IPS-20b (cell line): ENCODE results near the gene FAM221A.
A peak's percentile ranks its signal among the peaks of the same experiment; 100 is the strongest.
"Not testable (repeated sequence)": the region's sequence is repeated elsewhere in the genome, so short reads cannot be mapped to it uniquely, and the experiment has no call there.

Experiments used
- H3K27ac ChIP-seq: one replicate; pipeline ENCODE4 v1.5.1; 2013; ENCODE audit warnings: low read length
- H3K27me3 ChIP-seq: 2 replicates; pipeline ENCODE4 v1.6.1; 2013; ENCODE audit warnings: mild to moderate bottlenecking, low read length, inconsistent platforms; ENCODE audit not compliant: insufficient read depth
- H3K36me3 ChIP-seq: 2 replicates; pipeline ENCODE4 v1.6.1; 2013; ENCODE audit warnings: low read depth, mild to moderate bottlenecking, inconsistent platforms, low read length, moderate library complexity; ENCODE audit not compliant: insufficient read depth
- H3K4me1 ChIP-seq: 2 replicates; pipeline ENCODE4 v1.6.1; 2013; ENCODE audit warnings: mild to moderate bottlenecking, control low read depth, inconsistent platforms, low read length, moderate library complexity; ENCODE audit not compliant: insufficient read depth
- H3K4me3 ChIP-seq: 2 replicates; pipeline ENCODE4 v1.5.1; 2013; ENCODE audit warnings: mild to moderate bottlenecking, low read length, inconsistent platforms
- H3K9ac ChIP-seq: 2 replicates; pipeline ENCODE4 v1.6.1; 2013; ENCODE audit warnings: low read depth, mild to moderate bottlenecking, inconsistent platforms, low read length, moderate library complexity
- H3K9me3 ChIP-seq: 2 replicates; pipeline ENCODE4 v1.6.1; 2013; ENCODE audit warnings: mild to moderate bottlenecking, low read depth, low read length, inconsistent platforms; ENCODE audit not compliant: insufficient read depth

The FAM221A gene

DNA sequence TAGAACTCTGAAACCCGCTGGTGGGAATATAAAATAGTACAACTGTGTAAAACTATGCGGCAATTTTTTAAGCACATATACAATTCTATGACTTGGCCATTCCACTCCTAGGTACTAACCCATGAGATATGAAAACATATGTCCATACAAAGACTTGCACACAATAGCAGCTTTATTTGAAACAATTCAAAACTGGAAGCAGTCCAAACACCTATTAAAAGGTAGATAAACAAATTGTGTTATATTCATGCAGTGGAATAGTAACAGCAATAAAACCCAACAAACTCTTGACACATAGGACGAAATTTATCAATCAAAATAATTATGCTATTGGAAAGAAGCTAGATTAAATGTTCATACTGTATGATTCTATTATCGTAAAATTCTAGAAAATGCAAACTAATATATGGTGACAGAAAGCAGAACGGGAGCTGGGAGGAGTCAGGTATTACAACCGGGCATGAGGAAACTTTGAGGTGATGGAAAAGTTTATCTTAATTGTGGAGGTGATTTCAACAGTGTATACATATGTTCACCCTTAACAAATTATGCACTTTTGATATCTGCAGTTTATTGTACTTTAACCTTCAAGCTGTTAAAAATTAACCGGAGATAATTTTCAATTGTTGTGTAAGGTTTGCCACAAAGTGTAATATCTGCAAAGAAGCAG, 29.2 kb downstream of the FAM221A start:
- Histone ChIP-seq H3K27me3 (no peaks in the 10 kb centered on the region), H3K4me3 (no peak overlapping the region), H3K4me1 (no peaks in the 10 kb centered on the region), H3K36me3 (peaks cover 21% of the 10 kb centered on the region; the same call in 1 of the 2 replicates), H3K27ac (no peak overlapping the region), H3K9ac (no peak overlapping the region), H3K9me3 (peaks cover 14% of the 10 kb centered on the region; the same call in 1 of the 2 replicates)

DNA sequence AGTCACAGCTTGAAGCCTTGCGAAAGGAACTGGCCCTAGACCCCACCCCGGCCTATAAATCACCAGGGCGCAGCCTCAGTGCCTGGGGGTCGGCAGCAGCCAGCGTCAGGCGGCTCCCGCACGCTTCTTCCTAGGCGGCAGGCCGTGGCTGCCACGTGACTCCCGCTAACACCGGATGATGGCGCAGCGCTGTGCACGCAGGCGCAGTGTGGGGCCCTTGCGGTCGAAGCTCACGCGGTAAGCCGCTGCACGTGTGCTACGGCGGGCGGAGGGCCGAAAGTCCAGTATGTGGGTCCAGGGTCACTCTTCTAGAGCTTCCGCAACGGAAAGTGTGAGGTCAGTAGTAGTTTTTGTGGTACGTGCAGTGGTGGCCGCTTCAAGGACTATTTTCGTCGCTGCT, 30.0 kb downstream of the FAM221A start, which contains the start of gene STK31:
TSS of gene STK31 (plus strand) at position 220 of the 400 bp plus-strand sequence. CDS start at position 287, 67 bp downstream.
- H3K27me3 ChIP-seq = no peaks in the 10 kb centered on the region
- H3K9ac ChIP-seq = no peak within 1 kb of the TSS
- H3K9me3 ChIP-seq = peaks cover 10% of the 10 kb centered on the region; the same call in 1 of the 2 replicates
- no peak within 1 kb of the TSS for H3K4me3 ChIP-seq
- no peak within 1 kb of the TSS for H3K27ac ChIP-seq
- H3K4me1 ChIP-seq = no peaks in the 10 kb centered on the region
- H3K36me3 ChIP-seq = peaks cover 13% of the 10 kb centered on the region; the same call in 1 of the 2 replicates

DNA sequence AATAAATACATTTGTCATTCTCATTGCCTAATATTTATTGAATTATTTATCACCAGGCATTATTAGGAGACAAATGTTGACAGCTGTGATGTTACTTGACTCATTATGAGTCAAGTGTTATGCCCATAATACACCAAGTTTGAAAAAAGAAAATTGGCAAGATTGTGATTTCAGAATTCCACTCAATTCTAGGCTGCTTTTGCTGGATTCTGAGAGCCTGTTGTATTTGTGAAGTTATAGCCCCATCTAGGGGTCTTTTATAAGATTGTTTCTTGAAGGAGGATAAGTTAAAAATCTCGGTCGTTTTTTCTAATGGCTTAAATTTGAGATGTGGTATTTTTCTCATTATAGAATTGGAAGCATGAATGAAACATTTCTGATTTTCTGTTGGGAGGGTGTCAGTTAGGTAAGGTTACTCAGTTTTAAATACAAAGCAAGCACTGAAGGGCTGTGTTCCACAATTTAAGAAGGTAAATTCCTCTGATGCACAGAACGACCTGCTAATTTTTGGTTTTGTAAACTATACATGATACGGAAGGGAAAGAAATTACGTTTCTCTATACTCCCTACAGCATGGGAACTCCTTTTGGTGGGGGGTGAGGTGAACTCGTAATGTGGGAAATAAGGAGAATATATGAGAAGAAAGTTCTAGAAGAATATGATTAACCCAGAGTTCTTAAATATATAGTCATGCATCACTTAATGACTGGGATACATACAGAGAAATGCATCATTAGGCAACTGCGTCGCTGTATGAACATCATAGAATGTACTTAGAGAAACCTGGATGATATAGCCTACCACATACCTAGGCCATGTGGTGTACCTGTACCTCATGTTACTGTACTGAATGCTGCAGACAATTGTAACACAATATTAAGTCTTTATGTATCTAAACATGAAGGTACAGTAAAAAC, 32.6 kb downstream of the FAM221A start:
- H3K27me3 ChIP-seq = no peaks in the 10 kb centered on the region
- H3K9me3 ChIP-seq = no peaks in the 10 kb centered on the region
- H3K9ac ChIP-seq = no peak overlapping the region
- H3K4me1 ChIP-seq = no peaks in the 10 kb centered on the region
- no peak overlapping the region for H3K27ac ChIP-seq
- H3K36me3 ChIP-seq = no peaks in the 10 kb centered on the region
- H3K4me3 ChIP-seq = no peak overlapping the region

DNA sequence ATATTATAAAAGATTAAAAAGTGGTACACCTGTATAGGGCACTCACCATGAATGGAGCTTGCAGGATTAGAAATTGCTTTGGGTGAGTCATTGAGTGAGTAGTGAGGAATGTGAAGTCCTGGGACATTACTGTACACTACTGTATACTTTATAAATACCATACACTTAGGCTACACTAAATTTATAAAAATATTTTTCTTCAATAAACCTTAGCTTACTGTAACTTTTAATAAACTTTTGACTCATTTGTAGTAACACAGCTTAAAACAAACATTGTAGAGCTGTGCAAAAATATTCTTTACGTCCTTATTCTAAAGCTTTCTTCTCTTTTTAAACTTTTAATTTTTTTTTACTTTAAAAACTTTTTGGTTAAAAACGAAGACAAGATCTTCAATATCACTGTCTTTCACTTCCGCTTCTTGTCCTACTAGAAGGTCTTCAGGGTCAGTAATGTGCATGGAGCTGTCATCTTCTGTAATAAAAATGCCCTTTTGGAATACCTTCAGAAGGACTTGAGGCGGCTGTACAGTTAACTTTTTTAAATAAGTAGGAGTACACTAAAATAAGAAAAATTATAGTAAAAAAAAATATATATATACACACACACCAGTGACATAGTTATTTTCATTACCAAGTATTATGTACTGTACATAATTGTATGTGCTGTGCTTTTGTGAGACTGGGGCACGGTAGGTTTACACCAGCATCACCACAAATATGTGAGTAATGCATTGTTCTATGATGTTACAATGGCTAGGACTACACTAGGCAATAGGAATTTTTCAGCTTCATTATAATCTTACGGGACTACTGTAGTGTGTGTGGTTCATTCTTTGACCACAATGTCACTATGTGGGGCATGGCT, 33.5 kb downstream of the FAM221A start:
- Histone ChIP-seq H3K27ac (no peak overlapping the region), H3K36me3 (no peaks in the 10 kb centered on the region)

DNA sequence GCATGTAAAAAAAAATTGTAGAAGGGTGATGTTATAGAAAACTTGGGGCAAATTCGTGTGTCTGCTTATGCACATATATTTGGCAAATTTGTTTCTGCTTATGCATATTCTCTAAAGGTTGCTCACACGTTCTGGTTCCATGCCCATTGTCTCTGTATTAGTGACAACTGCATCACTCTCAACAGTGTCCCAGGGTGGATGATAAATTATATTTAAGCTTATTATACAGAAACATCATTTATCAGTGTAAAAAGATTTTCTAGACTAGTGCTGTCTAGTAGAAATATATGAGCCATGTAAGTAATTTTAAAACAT, 34.1 kb downstream of the FAM221A start:
- H3K36me3 ChIP-seq = no peaks in the 10 kb centered on the region
- H3K4me1 ChIP-seq = no peaks in the 10 kb centered on the region
- no peak overlapping the region for H3K4me3 ChIP-seq
- no peak overlapping the region for H3K9ac ChIP-seq
- H3K27ac ChIP-seq = no peak overlapping the region
- no peaks in the 10 kb centered on the region for H3K9me3 ChIP-seq
- no peaks in the 10 kb centered on the region for H3K27me3 ChIP-seq

More for the DNA sequence above, 33.5 kb downstream of the FAM221A start:
- H3K9me3 ChIP-seq = no peaks in the 10 kb centered on the region
- H3K9ac ChIP-seq = no peak overlapping the region
- no peaks in the 10 kb centered on the region for H3K27me3 ChIP-seq
- no peaks in the 10 kb centered on the region for H3K4me1 ChIP-seq
- H3K4me3 ChIP-seq = no peak overlapping the region

DNA sequence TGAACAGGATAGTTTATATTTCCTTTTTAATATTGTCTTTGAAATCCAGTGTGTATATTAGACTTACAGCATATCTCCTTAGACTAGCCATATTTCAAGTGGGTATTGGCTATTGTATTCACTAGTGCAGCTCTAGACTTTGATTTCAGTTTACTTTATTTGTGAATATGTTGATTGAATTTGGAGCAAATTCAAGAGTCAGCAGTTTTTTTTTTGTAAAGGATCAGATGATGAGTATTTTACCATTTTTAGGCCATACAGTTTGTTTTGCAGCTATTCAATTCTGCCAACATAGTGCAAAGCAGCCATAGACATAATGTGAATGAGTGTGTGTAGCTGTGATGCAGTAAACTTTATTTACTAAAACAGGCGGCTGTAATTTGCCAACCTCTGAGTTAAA, 34.6 kb downstream of the FAM221A start:
- no peaks in the 10 kb centered on the region for H3K27me3 ChIP-seq
- H3K9me3 ChIP-seq = no peaks in the 10 kb centered on the region
- H3K36me3 ChIP-seq = no peaks in the 10 kb centered on the region
- H3K4me1 ChIP-seq = no peaks in the 10 kb centered on the region
- no peak overlapping the region for H3K27ac ChIP-seq
- H3K4me3 ChIP-seq = no peak overlapping the region
- no peak overlapping the region for H3K9ac ChIP-seq

DNA sequence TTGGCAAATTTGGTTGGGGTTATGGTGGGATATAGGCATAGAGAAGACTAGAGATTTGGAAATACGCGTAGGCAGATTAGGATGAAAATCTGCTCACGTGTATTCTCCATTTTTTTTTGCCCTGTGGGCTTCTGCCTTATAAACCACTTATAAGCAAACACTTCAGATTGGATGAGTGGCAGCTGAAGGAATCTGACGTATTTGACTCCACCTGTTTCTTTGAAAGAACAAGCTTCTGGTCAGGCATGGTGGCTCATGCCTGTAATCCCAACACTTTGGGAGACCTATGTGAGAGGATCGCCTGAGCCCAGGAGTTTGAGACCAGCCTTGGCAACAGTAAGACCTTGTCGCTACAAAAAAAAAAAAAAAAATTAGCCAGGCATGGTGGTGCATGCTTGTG, 35.1 kb downstream of the FAM221A start:
- Histone ChIP-seq H3K27me3 (no peaks in the 10 kb centered on the region), H3K27ac (no peak overlapping the region), H3K4me1 (no peaks in the 10 kb centered on the region), H3K9ac (no peak overlapping the region), H3K36me3 (no peaks in the 10 kb centered on the region), H3K9me3 (no peaks in the 10 kb centered on the region), H3K4me3 (no peak overlapping the region)

DNA sequence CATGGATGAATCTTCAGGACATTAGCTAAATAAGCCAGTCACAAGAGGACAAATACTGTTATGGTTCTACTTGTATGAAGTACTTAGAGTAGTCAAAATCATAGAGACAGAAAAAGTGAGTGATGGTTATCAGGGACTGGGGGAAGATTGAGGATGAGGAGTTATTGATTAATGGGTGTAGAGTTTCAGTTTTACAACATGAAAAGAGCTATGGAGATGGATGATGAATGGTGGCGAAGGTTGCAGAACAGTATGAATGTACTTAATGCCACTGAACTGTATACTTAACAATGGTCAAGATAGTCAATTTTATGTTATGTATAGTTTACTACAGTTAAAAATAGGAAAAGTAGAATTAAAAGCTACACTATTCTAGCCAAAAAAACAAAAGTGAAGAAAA, 37.8 kb downstream of the FAM221A start:
- Histone ChIP-seq H3K27ac (no peak overlapping the region), H3K9ac (no peak overlapping the region), H3K9me3 (no peaks in the 10 kb centered on the region), H3K4me3 (no peak overlapping the region), H3K4me1 (no peaks in the 10 kb centered on the region), H3K27me3 (peaks cover 8% of the 10 kb centered on the region; the same call in 1 of the 2 replicates), H3K36me3 (no peaks in the 10 kb centered on the region)

DNA sequence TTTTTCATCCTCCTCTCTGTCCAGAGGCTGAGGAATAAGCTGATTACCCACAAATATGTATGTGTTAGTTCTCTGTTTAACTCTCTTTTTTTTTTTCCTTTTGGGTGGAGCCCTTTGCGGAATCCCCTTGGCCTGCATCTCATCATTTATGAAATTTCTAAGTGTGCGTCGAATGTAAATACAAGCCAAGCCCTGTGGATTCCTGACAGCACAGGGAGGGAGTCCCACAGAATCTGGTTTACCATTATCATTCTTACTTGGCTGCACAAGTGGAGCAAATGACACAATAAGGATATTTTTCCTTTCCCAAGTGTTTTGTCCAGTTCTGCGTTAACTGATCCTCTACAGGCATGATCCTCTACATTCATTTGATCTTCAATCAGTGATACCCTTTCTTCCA, 41.5 kb downstream of the FAM221A start:
- H3K9ac ChIP-seq = no peak overlapping the region
- no peak overlapping the region for H3K4me3 ChIP-seq
- H3K4me1 ChIP-seq = peaks cover 9% of the 10 kb centered on the region; the same call in 1 of the 2 replicates
- H3K9me3 ChIP-seq = no peaks in the 10 kb centered on the region
- no peaks in the 10 kb centered on the region for H3K36me3 ChIP-seq
- H3K27ac ChIP-seq = no peak overlapping the region
- peaks cover 40% of the 10 kb centered on the region for H3K27me3 ChIP-seq

DNA sequence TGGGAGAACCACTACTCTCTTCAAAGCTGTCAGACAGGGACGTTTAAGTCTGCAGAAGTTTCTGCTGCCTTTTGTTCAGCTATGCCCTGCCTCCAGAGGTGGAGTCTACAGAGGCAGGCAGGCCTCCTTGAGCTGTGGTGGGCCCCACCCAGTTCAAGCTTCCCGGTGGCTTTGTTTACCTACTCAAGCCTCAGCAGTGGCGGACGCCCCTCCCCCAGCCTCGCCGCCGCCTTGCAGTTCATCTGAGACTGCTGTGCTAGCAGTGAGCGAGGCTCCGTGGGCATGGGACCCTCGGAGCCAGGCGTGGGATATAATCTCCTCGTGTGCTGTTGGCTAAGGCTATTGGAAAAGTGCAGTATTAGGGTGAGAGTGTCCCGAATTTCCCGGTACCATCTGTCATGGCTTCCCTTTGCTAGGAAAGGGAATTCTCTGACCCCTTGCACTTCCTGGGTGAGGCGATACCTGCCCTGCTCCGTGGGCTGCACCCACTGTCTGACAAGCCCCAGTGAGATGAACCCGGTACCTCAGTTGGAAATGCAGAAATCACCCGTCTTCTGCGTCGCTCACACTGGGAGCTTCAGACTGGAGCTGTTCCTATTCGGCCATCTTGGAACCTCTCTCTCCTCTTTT, 42.7 kb downstream of the FAM221A start:
- H3K27ac ChIP-seq, H3K9me3 ChIP-seq, H3K36me3 ChIP-seq, H3K4me1 ChIP-seq, H3K9ac ChIP-seq: not testable (repeated sequence)
- H3K27me3 ChIP-seq = peaks cover 40% of the 10 kb centered on the region
- peak overlapping the region; percentile 37; the same call in 1 of the 2 replicates for H3K4me3 ChIP-seq

DNA sequence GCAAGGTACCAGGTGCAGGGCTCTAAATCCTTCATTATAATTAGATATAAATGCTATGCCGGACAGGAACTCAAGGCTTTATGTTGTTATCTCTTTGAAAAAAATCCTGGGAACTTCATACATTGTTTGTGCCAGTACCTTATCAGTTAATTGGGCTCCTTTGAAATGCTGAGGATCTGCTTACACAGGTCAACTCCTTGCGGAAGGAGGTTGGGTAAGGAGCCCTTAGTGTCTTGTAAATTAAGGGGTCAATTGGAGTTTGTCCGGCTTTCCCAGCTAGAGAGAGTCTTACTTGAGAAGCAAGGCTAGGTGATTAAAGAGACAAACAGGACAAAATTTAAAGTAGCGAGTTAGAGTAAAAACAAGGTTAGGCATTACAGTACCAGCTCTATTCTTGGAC, 44.1 kb downstream of the FAM221A start:
- H3K9ac ChIP-seq, H3K4me1 ChIP-seq, H3K9me3 ChIP-seq, H3K36me3 ChIP-seq, H3K27ac ChIP-seq: not testable (repeated sequence)
- Histone ChIP-seq H3K27me3 (peaks cover 40% of the 10 kb centered on the region), H3K4me3 (peak overlapping the region; percentile 47)
